NCI-H345 treated with DMSO at 0.1 percent for 48 hours (cell line): ENCODE data around the gene VPS13D.
"Not testable (repeated sequence)": the region's sequence is repeated elsewhere in the genome, so short reads cannot be mapped to it uniquely, and the experiment has no call there.

Source experiments
- DNase-seq: peaks from one replicate; lab custom pipeline; 2025; ENCODE audit not compliant: unreplicated experiment; lab: John Stamatoyannopoulos, UW

The VPS13D gene

DNA sequence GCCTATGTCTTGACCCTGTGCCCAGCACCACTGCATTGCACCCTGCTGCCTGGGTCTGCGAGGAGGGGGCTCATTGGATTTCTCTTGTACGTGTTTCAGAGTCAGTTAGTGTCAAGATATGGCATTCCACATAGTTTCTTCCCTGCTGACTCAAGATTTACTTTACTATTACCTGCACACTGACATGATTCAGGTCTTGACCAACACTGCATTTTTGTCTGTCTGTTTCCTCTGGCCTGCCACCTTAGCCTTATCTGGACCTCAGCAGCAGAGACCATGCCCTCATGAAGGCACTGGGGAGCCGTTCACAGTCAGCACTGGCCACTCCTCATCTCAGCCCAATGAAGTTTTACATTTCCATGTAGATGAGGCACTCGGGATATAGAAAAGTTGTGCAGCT lies 232.8 kb downstream of the VPS13D start:
- no peak for DNase-seq

DNA sequence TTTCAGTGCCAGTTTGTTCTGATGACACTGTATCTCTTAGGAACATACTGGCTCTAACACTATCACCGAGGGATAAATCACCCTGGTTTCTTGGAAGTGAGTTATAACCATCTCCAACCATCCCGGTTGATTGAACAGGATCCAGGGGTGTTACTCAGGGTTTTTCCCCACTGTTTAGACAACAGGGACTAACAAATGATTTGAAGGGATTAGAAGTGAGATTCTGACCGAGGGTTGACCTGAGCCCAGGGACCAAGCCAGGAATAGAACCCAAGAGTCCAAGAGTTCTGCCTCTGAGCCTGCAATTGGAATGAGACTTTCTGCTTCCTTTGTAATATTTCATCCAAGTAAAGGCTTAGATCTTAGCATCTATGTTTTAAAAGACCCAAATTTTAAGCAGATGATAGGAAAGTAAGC lies 234.2 kb downstream of the VPS13D start:
- DNase-seq: no peak

DNA sequence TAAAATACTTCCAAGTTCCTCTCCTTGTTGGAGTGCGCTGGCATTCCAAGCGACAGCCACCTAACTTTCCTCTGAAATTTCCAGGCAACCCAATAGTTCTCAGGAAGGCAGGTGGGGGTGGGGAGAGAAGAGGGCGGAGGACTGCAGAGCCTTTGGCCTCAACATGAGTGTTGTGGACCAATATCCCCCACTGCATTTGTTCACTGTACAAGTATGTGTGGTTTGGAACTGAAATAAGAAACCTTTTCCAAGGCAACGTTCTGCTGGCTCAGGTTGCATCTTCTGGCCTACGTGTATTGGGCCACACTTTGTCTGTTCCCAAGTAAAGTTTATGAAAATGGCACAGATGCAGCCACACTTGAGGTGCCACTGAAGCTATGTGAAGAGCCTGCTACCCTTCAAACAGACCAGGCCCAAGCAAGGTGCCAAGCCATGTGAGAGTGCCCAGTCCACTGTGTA lies 234.8 kb downstream of the VPS13D start:
- DNase-seq: no peak

DNA sequence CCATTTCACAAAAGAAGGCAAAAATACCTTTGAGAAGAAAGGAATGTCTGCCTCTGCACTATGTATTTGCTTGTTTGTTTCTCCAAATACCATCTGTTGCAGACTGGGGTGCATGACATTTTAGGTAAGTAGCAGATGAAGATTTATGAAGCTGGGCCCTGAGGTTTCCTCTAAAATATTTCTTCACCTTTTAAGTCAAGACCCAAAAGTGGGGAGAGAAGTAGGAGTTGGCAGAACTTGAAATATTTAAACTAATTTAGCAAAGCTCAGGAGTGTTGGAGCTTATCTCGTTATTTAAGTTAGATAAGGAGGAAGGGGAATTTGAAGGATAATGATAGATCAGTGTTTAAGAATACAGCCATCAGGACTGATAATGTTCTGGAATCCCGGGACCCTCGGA lies 235.3 kb downstream of the VPS13D start:
- no peak for DNase-seq

DNA sequence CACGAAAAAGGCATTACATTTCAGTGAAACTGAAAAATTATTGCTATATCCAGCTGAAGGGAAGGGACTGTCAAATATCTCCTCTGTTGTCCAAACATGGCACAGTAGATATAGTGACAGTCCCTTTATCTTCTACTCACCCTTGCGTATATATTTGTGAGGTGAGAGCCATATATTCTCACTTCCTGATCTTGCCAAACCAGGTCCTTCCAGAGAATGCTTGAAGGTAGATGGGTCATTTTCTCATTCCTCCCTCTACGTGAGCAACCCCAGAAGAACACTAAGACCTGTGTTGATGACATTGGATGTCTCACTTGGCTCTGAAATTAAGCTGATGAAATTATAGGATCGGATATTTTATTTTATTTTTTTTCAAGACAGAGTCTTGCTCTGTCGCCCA lies 237.0 kb downstream of the VPS13D start:
- DNase-seq: no peak

DNA sequence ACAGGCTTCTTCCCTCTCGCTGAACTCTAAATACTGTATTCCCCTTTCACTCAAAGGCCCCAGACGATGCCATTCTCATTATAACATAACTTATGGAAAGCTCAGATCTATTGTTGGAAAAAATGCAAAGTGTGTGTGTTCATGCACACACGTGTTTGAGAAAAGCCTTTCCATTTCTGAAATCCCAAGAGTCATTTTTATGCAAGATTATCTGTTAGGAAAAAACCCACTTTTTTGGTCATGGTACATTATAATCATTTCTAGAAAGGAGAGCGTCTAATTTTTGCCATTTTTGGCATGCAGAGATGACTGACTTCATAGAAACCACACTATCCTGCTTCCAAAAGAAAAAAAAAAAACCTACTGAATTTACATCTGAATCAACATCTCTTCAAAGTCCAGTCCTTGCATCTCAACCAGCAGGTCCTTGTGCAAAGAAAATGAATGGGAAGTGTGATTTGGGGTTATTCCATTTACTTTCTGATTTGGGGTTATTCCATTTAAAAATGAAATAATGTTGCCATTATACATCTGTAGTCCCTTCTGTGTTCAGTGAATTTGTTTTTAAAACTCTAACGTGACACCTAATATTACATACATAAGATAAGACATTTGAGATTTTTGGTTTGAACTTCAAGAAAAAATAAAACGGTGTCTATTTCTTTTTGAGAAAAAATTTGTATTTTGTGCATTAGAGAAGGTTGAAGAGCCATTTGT lies 237.9 kb downstream of the VPS13D start:
- no peak for DNase-seq

DNA sequence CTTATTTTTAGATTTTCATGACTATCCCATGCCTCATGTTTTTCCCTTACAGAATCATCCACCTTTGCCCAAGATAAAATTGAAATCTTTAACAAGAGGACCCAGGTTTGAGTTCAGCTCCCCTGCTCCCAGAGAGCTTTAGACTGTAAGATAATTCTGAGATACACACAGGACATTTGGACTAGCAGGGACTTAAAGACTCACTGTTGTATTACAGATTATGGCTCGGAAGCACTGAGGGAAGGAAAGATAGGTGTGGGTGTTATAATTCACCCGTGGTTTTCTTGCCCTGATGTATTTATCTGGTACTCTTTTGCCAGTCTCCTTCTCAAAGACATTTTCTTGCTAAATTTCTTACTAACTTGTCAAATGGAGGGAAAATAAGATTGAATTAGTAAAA lies 238.5 kb downstream of the VPS13D start:
- DNase-seq: no peak

DNA sequence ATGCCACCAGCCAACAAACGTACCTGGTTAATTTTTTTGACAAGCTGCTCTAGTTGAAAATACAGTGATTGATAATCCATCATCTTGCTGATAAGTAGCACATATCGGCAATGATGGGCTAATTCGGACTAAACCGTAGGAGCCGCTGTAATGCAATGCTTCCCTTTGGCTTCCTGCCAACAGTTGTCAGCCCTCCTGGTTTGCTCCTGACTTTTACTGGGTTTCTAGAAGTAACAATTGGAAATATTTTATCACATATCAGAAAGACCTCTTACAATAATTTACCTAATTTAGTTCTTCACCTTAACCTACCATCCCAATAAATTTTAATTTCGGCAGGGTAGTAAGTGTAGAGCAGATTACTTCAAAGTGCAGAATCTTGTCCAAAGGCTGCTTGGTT lies 239.7 kb downstream of the VPS13D start:
- no peak for DNase-seq

DNA sequence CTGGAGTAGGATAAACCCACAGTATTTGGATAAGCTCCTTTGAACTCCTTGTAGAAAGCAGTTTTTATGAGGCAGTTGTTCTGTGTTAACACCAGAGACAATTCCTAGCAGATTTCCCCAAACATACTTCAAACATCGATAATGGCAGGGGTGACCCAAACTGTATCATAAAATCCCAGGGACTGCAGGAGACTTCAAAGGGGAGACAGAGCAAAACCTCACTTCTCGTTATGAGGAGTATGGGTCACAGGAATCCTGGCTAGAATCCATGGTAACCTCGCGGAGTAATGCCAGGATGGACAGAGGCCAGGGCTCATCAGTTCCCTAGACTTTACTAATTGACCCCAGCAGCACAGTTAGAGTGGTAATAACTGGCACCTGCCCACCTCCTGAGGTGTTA lies 240.2 kb downstream of the VPS13D start:
- DNase-seq: no peak

DNA sequence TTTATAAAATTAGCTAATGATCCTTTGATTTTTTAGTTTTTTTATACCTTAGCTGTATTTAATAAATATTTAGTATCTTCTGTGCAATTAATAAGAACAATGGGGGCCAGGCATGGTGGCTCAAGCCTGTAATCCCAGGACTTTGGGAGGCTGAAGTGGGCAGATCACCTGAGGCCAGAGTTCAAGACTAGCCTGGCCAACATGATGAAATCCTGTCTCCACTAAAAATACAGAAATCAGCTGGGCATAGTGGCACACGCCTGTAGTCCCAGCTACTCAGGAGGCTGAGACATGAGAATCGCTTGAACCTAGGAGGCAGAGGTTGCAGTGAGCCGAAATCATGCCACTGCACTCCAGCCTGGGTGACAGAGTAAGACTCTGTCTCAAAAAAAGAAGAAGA lies 241.1 kb downstream of the VPS13D start:
- DNase-seq: not testable (repeated sequence)

DNA sequence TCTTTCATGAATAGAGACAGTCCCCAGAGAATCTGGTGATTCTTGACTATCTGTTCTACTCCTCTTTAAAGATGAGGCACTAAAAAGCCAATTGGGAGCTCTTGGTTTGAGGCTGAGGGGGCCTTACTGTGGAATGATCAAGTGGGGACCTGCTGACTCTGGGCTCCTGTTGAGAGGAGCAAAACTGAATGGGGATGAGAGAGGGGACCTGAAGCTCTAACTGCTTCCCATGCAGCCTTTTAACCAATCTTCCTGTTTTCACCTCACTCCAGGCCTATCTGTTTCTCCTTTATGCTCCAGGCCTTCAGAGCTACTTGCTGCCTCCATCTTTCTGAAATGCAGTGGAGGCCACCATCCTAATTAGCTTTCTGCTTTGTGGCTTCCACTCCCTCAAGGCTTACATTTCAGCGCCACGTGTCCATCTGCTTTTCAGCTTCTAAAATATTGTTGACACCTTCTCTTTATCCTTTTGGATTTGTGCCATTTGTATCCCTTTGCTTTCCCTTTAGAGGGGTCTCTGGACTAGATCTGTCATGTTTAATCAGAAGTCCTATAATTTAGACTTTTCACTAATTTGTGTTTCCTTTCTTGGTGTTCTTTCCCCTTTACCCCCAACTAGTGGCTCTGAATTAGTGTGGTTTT lies 242.4 kb downstream of the VPS13D start:
- no peak for DNase-seq

DNA sequence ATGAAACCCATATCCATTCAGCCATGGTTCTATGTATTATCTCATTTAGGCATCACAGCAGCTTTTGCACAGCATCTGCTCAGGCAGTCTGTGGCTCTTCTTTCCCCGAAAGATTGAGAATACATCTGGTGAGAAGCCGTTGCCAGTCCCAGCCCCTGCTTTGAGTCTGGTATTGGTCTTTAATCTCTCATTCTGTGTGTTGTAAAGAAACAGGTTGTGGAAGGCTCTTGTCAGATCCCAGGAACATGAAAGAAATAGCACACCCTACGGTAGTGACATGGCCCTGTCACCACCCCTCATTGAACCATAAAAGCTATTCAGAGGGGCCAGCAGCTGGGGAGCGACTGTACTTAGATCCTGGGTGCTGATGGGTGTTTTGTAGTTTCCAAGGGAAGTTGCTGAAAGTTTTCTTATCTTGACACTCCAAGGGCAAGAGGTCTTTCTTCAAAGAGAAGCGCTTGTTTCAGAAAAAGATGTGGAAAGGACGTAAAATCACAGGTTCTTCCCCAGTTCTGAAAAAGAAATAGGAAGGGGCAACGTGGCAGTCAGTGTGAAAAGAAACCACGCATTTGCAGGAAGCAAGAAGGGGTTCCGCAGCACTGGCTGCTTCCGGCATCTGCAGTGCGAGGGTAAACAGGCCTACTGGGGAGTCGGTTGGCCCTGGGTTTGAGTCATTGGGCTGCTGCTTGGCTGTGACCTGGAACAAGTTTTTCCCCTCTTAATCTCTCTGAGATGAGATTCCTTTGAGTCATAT lies 243.1 kb downstream of the VPS13D start:
- no peak for DNase-seq

DNA sequence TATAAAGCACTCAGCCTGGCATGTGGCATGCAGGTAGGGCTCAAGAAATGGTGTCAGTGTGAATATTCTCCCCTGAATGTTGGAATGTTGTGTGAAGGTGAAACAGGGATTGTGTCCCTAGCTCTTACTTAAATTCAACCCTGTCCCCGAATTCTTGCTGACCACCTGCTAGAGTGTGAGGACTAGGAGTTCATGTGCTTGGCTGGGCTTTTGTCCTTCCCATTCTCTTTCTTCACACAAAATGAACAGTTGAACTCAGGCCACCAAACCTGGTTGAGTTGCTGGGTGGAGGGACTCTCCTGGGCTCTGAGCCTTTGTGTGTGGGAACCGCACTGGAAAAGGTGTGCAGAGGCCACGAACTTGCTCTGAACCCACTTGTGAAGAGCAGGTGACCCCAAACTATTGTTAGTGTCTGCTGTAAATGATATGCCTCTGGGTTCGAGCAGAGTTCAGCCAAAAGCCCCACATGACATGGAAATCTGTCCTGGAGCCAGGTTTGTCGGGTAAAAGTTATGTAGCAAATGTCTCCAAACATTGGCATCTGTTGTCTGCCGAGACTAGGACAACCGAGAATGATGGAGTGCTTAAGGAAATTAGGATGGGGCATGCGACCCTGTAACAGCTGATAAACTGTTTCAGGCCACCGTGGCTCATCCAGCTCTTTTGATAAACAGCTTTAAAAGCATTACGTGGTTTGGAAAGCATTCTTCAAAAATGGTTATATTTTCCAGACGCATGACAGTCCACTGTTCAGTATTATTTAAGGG lies 243.9 kb downstream of the VPS13D start:
- DNase-seq: no peak

DNA sequence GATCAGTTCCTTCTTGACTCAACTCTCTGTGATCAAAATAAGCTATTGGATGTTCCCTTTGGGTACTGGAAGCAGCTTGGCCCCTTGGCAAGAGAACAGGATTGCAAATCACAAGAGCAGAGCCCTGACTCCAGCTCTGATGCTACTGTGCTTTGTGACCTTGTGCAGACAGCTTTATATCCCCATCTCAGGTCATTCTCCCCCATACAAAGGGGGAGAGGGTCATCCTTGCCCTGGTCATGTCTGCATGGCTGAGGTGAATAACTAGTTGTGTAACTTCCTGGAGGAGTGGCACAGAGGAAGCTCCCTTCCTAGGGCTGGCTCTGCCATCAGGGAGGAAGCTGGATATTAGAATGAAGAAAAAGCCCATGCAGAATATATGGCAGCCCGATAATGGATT lies 245.3 kb downstream of the VPS13D start:
- DNase-seq: no peak

DNA sequence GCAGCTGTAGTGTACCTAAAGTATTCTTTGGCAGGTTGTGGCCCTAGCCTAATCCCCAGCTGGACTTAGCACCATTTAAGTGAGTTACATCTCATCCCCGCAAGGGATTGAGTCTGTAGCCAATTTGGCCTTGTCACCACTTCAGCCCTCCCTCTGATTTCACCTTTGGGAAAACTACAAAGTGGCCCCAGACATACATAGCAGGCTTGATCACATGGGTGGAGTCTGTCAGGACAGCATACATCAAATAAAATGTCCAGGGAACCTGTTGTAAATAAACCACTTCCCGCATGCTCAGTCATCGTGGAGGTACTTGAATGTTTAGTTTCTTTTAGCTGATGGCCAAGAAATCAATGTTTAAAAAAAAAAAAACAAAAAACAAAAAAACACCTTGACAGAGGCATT lies 245.7 kb downstream of the VPS13D start:
- DNase-seq: no peak

DNA sequence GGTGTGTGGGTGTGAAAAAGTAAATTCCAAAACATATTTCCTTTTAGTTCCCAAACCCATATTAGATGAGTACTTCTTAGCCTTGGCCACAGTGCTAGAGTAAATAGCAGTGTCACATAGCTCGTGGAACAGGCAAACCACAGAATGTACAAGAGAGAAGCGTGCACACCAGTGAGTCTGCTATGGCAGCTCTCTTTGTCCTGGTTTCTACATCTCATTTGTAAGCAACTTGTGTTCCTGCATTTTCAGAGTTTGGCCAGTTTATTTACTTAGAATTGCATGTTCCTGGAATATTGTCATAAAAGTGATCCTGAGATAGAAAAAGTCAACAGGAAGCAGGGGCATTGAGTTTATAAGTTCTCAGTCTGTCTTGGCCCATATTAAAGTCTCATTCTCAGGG lies 246.1 kb downstream of the VPS13D start:
- DNase-seq: no peak

DNA sequence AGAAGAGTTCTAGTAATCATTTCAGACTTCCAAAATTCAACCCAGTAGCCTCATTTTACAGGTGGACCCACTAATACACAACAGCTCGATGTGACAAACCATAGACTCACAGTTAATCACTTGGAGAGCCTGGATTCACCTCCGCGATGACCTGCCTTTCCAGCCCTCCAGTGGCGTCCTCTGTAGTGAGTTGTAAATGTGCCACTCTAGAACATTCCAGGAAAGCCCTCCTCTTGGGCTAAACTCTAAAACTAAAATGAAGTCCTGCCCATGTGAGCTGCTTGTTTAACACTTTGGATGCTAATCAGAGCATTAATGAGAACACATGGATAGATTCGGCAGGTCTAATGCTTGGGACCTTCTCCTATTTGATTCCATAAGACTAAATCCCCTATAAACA lies 247.5 kb downstream of the VPS13D start:
- no peak for DNase-seq

DNA sequence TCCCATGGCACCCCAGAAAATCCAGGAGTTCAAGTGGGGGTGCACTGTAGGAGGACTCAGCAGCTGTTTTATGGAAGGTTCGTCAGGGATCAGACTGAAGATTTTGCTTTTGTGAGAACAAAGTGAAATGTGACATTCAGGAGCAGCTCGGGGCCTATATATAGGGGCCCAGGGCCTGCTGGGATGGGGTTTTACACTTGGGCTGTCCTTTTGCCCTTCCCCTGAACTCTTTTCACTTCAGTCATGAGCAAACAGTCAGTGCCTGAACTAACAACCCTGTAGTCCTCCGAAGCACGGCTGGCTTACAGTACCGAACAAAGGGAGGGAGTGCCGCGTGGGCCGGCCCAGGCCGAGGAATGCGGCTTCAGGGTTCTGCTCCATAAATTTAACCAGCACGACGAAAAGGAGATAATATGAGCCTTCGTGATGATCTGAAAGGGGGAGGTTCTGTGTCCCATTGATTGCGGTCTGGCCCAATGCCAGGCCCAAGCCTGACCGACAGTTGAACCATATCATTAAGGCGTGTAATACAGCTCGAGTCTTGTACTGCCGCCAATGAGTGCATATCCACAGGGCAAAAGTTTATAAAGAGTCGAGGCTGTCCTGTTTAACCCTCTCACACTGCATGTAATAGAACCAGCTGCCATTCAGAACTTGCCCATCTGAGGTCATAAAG lies 248.2 kb downstream of the VPS13D start:
- DNase-seq: peak; percentile 62

DNA sequence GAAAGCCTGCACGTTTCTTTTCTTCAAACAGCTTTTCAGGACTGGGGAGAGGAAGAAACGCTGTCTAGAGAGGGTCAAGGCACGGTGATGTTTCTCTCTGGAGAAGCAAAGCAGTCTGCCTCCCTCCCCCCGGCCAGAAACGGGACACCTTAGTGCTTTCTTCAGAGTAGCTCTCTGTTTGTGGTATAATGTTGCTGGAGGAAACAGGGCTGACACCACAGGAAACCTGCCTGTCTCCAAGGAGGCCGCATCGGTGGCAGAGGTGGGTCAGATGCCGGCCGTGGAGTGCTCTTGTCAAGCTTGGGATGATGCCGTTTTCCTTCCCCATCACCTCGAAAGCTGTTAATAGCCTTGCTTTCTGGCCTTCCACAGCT lies 248.8 kb downstream of the VPS13D start:
- no peak for DNase-seq

DNA sequence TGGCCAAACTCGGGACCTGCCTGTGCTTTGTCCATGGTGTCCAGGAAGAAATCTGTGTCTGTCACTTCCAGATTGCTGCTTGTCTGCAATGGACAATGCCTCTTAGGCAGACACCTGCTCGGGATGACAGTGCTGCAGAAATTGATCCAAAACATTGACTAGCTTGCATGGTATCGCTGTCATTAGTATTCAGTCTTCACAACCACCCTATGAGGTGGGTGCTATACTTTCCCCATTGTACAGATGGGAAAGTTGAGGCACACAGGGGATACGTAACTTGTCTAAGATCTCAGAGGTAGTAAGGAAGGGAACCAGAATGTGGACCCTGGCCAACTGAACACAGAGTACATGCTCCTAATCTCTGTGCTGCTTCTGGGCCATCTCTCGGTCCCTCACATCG lies 249.5 kb downstream of the VPS13D start:
- no peak for DNase-seq

DNA sequence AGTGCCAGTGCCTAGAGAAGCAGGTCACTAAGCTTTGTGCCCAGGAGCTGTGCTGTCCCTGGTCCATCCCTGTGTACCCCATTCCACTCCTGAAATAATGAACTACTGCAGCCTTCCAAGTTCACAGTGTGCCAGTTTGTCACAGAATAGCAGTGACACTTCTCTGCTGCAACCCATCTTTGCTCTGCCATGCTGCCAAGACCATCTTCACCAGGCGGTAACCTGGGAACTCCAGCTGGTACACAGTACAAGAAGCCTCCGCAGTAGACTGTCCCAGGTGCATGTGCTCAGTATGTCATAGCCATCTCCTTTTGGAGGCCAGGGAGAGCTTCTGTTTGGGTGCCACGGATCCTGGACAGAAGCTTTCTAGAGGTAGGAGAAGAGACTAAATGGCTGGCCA lies 250.2 kb downstream of the VPS13D start:
- no peak for DNase-seq
